ENCODE results near the gene ELP4.
"Not testable (repeated sequence)": the region's sequence is repeated elsewhere in the genome, so short reads cannot be mapped to it uniquely, and the experiment has no call there.

The ELP4 gene

DNA sequence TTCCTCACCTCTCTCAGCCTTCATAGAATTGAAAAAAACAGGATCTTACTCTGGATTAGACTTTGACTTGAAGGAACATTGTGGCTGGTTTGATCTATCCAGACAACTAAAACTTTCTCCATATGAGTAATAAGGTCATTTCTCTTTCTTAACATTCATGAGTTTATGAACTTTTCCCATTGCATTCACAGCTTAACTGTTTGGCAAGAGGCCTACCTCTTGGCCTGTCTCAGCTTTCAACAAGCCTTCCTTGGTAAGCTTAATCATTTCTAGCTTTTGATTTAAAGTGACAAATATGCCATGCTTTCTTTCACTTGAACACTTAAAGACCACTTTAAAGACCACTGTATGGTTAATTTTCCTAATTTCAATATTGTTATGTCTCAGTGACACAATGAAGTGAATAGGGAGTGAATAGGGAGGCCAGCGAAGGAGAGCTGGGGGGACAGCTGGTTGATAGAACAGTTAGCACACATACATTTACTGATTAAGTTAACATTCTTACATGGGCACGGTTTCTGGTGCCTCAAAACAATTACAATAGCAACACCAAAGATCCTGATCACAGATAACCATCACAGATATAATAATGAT lies 17.1 kb upstream of the ELP4 start:
- Histone ChIP-seq H3K4me2 (ENCODE audit: insufficient read depth, low read length) (no peak overlapping the region), H3K9me3 (ENCODE audit: insufficient read depth, low read length, severe bottlenecking) (no peaks in the 10 kb centered on the region), H3K36me3 (ENCODE audit: insufficient read depth, low read length) (peaks cover 8% of the 10 kb centered on the region; the same call in 1 of the 2 replicates), H3K4me3 (ENCODE audit: low read depth in 1 of 2, low read length in 2 of 2) (no peak overlapping the region), H3K79me2 (ENCODE audit: insufficient read depth, low read length) (peaks cover 55% of the 10 kb centered on the region), H3K4me1 (ENCODE audit: insufficient read depth, low read length) (no peaks in the 10 kb centered on the region), H2AFZ (ENCODE audit: low read depth, low read length) (no peak overlapping the region), H3K27me3 (ENCODE audit: insufficient read depth, low read length, poor library complexity) (no peaks in the 10 kb centered on the region), H3K27ac (ENCODE audit: low read length) (no peak overlapping the region), H4K20me1 (ENCODE audit: insufficient read depth, low read length) (peaks cover 5% of the 10 kb centered on the region; the same call in 1 of the 2 replicates), H3K9ac (ENCODE audit: low read depth, low read length) (no peak overlapping the region)
- TF ChIP-seq EZH2 (IDR thresholded peaks at IDR 0.05; ENCODE audit: borderline replicate concordance, low read depth, low read length, severe bottlenecking), result no peak
- TF ChIP-seq, protein P1, sequence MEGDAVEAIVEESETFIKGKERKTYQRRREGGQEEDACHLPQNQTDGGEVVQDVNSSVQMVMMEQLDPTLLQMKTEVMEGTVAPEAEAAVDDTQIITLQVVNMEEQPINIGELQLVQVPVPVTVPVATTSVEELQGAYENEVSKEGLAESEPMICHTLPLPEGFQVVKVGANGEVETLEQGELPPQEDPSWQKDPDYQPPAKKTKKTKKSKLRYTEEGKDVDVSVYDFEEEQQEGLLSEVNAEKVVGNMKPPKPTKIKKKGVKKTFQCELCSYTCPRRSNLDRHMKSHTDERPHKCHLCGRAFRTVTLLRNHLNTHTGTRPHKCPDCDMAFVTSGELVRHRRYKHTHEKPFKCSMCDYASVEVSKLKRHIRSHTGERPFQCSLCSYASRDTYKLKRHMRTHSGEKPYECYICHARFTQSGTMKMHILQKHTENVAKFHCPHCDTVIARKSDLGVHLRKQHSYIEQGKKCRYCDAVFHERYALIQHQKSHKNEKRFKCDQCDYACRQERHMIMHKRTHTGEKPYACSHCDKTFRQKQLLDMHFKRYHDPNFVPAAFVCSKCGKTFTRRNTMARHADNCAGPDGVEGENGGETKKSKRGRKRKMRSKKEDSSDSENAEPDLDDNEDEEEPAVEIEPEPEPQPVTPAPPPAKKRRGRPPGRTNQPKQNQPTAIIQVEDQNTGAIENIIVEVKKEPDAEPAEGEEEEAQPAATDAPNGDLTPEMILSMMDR (IDR thresholded peaks at IDR 0.05; ENCODE audit: borderline replicate concordance, extremely low read depth, low read length, poor library complexity, severe bottlenecking), result no peak
- ATAC-seq (ENCODE audit: insufficient read depth, low read depth) (no peak), DNase-seq (no peak)

DNA sequence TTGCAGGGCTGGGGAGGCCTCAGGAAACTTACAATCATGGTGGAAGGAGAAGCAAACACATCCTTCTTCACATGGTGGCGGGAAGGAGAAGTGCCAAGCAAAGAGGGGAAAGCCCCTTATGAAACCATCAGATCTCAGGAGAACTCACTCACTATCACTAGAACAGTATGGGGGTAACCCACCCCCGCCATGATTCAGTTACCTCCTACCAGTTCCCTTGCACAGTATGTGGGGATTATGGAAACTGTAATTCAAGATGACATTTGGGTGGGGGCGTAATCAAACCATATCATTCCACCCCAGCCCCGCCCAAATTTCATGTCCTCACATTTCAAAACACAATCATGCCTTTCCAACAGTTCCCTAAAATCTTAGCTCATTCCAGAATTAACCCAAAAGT lies 16.3 kb upstream of the ELP4 start:
- Histone ChIP-seq H3K27me3 (ENCODE audit: insufficient read depth, low read length, poor library complexity) (no peaks in the 10 kb centered on the region), H3K36me3 (ENCODE audit: insufficient read depth, low read length) (peaks cover 8% of the 10 kb centered on the region; the same call in 1 of the 2 replicates), H3K9ac (ENCODE audit: low read depth, low read length) (no peak overlapping the region), H3K9me3 (ENCODE audit: insufficient read depth, low read length, severe bottlenecking) (no peaks in the 10 kb centered on the region), H3K4me3 (ENCODE audit: low read depth in 1 of 2, low read length in 2 of 2) (no peak overlapping the region), H3K4me1 (ENCODE audit: insufficient read depth, low read length) (no peaks in the 10 kb centered on the region), H3K4me2 (ENCODE audit: insufficient read depth, low read length) (no peak overlapping the region), H3K79me2 (ENCODE audit: insufficient read depth, low read length) (peaks cover 60% of the 10 kb centered on the region), H4K20me1 (ENCODE audit: insufficient read depth, low read length) (peaks cover 5% of the 10 kb centered on the region; the same call in 1 of the 2 replicates), H2AFZ (ENCODE audit: low read depth, low read length) (no peak overlapping the region), H3K27ac (ENCODE audit: low read length) (no peak overlapping the region)
- DNase-seq, result no peak
- TF ChIP-seq, protein P1 (IDR thresholded peaks at IDR 0.05; ENCODE audit: borderline replicate concordance, extremely low read depth, low read length, poor library complexity, severe bottlenecking), result no peak
- no peak for TF ChIP-seq EZH2 (IDR thresholded peaks at IDR 0.05; ENCODE audit: borderline replicate concordance, low read depth, low read length, severe bottlenecking)
- ATAC-seq (ENCODE audit: insufficient read depth, low read depth), result no peak

DNA sequence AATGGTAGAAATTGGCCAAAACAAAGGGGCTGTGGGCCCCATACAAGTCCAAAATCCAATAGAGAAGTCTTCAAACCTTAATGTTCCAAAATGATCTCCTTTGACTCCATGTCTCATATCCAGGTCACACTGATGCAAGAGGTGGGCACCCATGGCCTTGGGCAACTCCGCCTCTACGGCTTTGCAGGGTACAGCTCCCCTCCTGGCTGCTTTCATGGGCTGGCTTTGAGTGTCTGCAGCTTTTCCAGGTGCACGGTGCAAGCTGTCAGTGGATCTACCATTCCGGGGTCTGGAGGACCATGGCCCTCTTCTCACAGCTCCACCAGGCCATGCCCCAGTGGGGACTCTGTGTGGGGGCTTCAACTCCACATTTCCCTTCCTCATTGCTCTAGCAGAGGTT lies 15.8 kb upstream of the ELP4 start:
- not testable (repeated sequence) for H3K36me3 ChIP-seq (ENCODE audit: insufficient read depth, low read length); DNase-seq; H4K20me1 ChIP-seq (ENCODE audit: insufficient read depth, low read length); H3K9ac ChIP-seq (ENCODE audit: low read depth, low read length); H3K27me3 ChIP-seq (ENCODE audit: insufficient read depth, low read length, poor library complexity); H3K9me3 ChIP-seq (ENCODE audit: insufficient read depth, low read length, severe bottlenecking); H3K4me1 ChIP-seq (ENCODE audit: insufficient read depth, low read length); H3K4me2 ChIP-seq (ENCODE audit: insufficient read depth, low read length); H2AFZ ChIP-seq (ENCODE audit: low read depth, low read length); ATAC-seq (ENCODE audit: insufficient read depth, low read depth); H3K27ac ChIP-seq (ENCODE audit: low read length); H3K4me3 ChIP-seq (ENCODE audit: low read depth in 1 of 2, low read length in 2 of 2)
- peaks cover 66% of the 10 kb centered on the region for H3K79me2 ChIP-seq (ENCODE audit: insufficient read depth, low read length)

DNA sequence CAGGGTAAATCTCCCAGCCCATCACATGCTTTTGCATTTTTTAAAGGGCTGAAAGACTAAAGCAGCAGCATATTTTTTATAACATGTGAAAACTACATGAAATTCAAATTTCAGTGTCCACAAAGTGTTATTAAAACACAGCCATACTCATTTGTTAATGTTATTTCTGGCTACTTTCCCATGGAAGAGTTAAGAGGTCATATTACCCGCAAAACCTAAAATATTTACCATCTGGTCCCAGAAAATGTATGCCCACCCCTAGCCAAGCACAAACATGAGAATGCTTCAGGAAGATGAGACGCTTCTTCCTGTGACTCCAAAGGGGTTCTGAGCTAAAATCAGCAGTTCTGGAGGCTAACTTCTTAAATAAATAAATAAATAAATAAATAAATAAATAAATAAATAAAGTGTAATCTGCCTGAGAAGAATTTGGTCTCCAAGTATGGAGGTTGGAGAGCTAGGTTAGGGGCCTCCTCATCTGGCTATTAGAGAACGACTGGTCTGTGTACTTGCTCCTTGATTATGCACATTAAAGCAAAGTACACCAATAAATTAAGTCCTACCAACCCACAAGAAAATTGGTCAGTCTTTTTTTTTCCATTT lies 9.9 kb upstream of the ELP4 start:
- Histone ChIP-seq H3K36me3 (ENCODE audit: insufficient read depth, low read length) (peaks cover 5% of the 10 kb centered on the region; the same call in 1 of the 2 replicates), H3K9ac (ENCODE audit: low read depth, low read length) (no peak overlapping the region), H3K9me3 (ENCODE audit: insufficient read depth, low read length, severe bottlenecking) (no peaks in the 10 kb centered on the region), H3K27me3 (ENCODE audit: insufficient read depth, low read length, poor library complexity) (no peaks in the 10 kb centered on the region), H2AFZ (ENCODE audit: low read depth, low read length) (no peak overlapping the region), H3K4me3 (ENCODE audit: low read depth in 1 of 2, low read length in 2 of 2) (no peak overlapping the region), H3K27ac (ENCODE audit: low read length) (no peak overlapping the region), H4K20me1 (ENCODE audit: insufficient read depth, low read length) (peaks cover 3% of the 10 kb centered on the region), H3K4me2 (ENCODE audit: insufficient read depth, low read length) (no peak overlapping the region), H3K79me2 (ENCODE audit: insufficient read depth, low read length) (peaks cover 82% of the 10 kb centered on the region), H3K4me1 (ENCODE audit: insufficient read depth, low read length) (no peaks in the 10 kb centered on the region)
- DNase-seq, result no peak
- TF ChIP-seq EZH2 (IDR thresholded peaks at IDR 0.05; ENCODE audit: borderline replicate concordance, low read depth, low read length, severe bottlenecking), result no peak
- TF ChIP-seq, protein P1 (IDR thresholded peaks at IDR 0.05; ENCODE audit: borderline replicate concordance, extremely low read depth, low read length, poor library complexity, severe bottlenecking), result no peak
- ATAC-seq (ENCODE audit: insufficient read depth, low read depth), result no peak
